MM.1S (cell line): ENCODE results near the gene NRM.

Experiments
- DNase-seq: peaks from one replicate; pipeline ENCODE4 v3.0.0-alpha.2; 2015
- H2AFZ ChIP-seq: fragments of 300-600 bp; sonication (generic); 2 replicates; pipeline ENCODE4 v1.6.0; 2016; ENCODE audit warnings: antibody characterized with exemption, low read length
- H3F3A ChIP-seq: fragments of 300-600 bp; sonication (generic); 2 replicates; pipeline ENCODE4 v1.6.1; 2016; ENCODE audit warnings: mild to moderate bottlenecking, antibody characterized with exemption, low read length, moderate library complexity, mixed read lengths; ENCODE audit not compliant: insufficient read depth
- H3K27ac ChIP-seq: fragments of 300-600 bp; sonication (generic); 2 replicates; pipeline ENCODE4 v1.5.1; 2016; ENCODE audit warnings: mild to moderate bottlenecking, low read length
- H3K27me3 ChIP-seq: fragments of 300-600 bp; sonication (generic); replicated peaks from 2 replicates; pipeline ENCODE4 v1.6.0; 2016; ENCODE audit warnings: low read length; ENCODE audit not compliant: insufficient read depth
- H3K36me3 ChIP-seq: fragments of 300-600 bp; sonication (generic); replicated peaks from 2 replicates; pipeline ENCODE4 v1.6.1; 2016; ENCODE audit warnings: mild to moderate bottlenecking, low read length, mixed read lengths; ENCODE audit not compliant: insufficient read depth
- H3K4me1 ChIP-seq: fragments of 300-600 bp; sonication (generic); 2 replicates; pipeline ENCODE4 v1.6.1; 2016; ENCODE audit warnings: low read length, mixed read lengths
- H3K4me2 ChIP-seq: fragments of 300-600 bp; sonication (generic); 2 replicates; pipeline ENCODE4 v1.6.0; 2016; ENCODE audit warnings: low read depth, low read length
- H3K4me3 ChIP-seq: fragments of 300-600 bp; sonication (generic); 2 replicates; pipeline ENCODE4 v1.5.1; 2016; ENCODE audit warnings: low read length, mixed read lengths
- H3K79me2 ChIP-seq: fragments of 300-600 bp; sonication (generic); 2 replicates; pipeline ENCODE4 v1.6.1; 2016; ENCODE audit warnings: mixed run types, low read length, mixed read lengths
- H3K9ac ChIP-seq: fragments of 300-600 bp; sonication (generic); 2 replicates; pipeline ENCODE4 v1.6.1; 2016; ENCODE audit warnings: low read length, mixed read lengths
- H3K9me2 ChIP-seq: fragments of 300-600 bp; sonication (generic); replicated peaks from 2 replicates; pipeline ENCODE4 v1.6.1; 2016; ENCODE audit warnings: mild to moderate bottlenecking, low read length, mixed read lengths; ENCODE audit not compliant: insufficient read depth
- H3K9me3 ChIP-seq: fragments of 300-600 bp; sonication (generic); replicated peaks from 2 replicates; pipeline ENCODE4 v1.6.1; 2016; ENCODE audit warnings: mild to moderate bottlenecking, low read length, mixed read lengths; ENCODE audit not compliant: insufficient read depth
- H4K20me1 ChIP-seq: fragments of 300-600 bp; sonication (generic); 2 replicates; pipeline ENCODE4 v1.6.1; 2016; ENCODE audit warnings: mild to moderate bottlenecking, low read length, moderate library complexity, mixed read lengths; ENCODE audit not compliant: insufficient read depth
- EZH2 ChIP-seq: fragments of 300-600 bp; sonication (generic); optimal IDR thresholded peaks from 2 replicates; pipeline ENCODE3; 2017; ENCODE audit warnings: low read depth, mild to moderate bottlenecking, antibody characterized with exemption, low read length, mixed read lengths
- EZH2phosphoT487 ChIP-seq: fragments of 300-600 bp; sonication (generic); IDR thresholded peaks from 2 replicates; pipeline ENCODE4 v1.6.1; 2018; ENCODE audit warnings: antibody characterized with exemption, low read length
- TF ChIP-seq, protein P1 (sequence below): fragments of 300-600 bp; sonication (generic); IDR thresholded peaks from 2 replicates; pipeline ENCODE4 v1.5.1; 2016; ENCODE audit warnings: antibody characterized with exemption, low read length, mixed read lengths

Gene NRM

DNA sequence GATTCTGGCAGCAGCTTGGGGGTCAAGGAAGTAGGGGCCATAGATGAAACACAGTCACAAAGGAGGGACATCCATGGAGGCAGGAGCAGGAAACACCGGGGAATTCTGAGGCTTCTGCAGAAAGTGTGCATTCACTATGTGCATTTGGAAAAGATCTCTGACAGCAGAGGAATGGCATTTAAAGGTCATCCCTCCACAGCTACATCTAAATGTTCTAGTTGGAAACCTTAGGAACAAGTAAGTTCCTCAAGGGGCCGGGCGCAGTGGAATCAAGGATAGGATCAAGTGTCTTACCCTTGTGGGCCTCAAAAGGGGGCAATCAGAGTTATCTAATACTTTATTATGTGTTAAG is 35.1 kb downstream of the NRM start:
- no peaks in the 10 kb centered on the region for H3K79me2 ChIP-seq
- H3K9me2 ChIP-seq = no peaks in the 10 kb centered on the region
- H4K20me1 ChIP-seq = no peaks in the 10 kb centered on the region
- H3K36me3 ChIP-seq = no peaks in the 10 kb centered on the region; the same call in 1 of the 2 replicates
- DNase-seq = no peak
- no peaks in the 10 kb centered on the region for H3K9me3 ChIP-seq
- no peaks in the 10 kb centered on the region for H3K4me1 ChIP-seq
- no peak overlapping the region for H3K27ac ChIP-seq
- H2AFZ ChIP-seq = no peak overlapping the region
- H3F3A ChIP-seq = peaks cover 4% of the 10 kb centered on the region
- no peak overlapping the region for H3K4me3 ChIP-seq
- H3K27me3 ChIP-seq = no peaks in the 10 kb centered on the region
- no peak overlapping the region for H3K4me2 ChIP-seq
- no peak for TF ChIP-seq EZH2phosphoT487
- TF ChIP-seq EZH2 = no peak
- TF ChIP-seq, protein P1, sequence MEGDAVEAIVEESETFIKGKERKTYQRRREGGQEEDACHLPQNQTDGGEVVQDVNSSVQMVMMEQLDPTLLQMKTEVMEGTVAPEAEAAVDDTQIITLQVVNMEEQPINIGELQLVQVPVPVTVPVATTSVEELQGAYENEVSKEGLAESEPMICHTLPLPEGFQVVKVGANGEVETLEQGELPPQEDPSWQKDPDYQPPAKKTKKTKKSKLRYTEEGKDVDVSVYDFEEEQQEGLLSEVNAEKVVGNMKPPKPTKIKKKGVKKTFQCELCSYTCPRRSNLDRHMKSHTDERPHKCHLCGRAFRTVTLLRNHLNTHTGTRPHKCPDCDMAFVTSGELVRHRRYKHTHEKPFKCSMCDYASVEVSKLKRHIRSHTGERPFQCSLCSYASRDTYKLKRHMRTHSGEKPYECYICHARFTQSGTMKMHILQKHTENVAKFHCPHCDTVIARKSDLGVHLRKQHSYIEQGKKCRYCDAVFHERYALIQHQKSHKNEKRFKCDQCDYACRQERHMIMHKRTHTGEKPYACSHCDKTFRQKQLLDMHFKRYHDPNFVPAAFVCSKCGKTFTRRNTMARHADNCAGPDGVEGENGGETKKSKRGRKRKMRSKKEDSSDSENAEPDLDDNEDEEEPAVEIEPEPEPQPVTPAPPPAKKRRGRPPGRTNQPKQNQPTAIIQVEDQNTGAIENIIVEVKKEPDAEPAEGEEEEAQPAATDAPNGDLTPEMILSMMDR = no peak
- H3K9ac ChIP-seq = no peak overlapping the region

DNA sequence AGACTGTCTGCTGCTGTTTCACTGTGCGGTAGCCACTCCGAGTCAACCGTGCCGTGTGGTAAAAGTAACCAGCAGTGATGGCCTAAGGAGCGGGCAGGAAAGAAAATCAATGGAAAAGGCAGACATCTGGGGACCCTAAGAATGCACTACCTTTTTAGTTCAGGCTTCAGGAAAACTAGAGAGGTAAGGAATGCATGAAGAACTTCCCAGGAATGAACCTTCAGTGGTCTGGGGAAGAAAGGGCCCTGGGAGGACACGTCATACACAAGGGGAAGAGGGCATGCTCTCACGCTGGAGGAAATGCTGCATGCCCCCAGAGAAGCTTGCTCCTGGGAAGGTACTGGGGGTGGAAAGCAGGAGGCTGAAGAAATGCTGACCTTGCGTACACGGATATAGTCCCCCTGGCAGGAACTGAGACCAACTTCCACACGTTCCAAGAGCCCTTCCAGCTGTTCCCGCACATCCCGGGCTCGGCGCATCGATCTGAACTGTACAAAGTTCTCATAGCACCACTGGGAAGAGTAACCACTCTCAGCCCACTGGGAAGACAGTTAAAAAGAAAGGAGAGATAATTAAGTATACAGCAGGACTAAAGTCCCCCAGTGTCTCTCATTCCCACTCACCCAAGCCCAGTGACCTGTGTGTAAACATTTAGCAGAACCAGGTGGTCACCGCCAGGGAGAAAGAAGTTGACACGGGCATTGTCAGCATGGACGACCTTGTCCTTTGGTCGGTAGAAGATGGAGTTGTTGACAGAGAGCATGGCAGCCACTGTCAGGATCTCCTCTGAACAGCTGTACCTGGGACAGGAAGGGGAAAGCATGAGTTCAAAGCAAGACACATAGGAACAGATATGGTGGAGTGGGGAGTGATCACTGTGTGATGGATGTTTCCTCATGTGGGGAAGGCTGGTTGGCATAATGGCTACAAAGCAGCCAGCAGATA is 35.7 kb downstream of the NRM start:
- Histone ChIP-seq H3K27ac (no peak overlapping the region), H3K79me2 (peaks cover under 1% of the 10 kb centered on the region; the same call in 1 of the 2 replicates), H3F3A (peaks cover 4% of the 10 kb centered on the region), H3K4me2 (no peak overlapping the region), H4K20me1 (no peaks in the 10 kb centered on the region), H3K9ac (no peak overlapping the region), H3K9me2 (no peaks in the 10 kb centered on the region), H3K27me3 (no peaks in the 10 kb centered on the region), H3K36me3 (no peaks in the 10 kb centered on the region; the same call in 1 of the 2 replicates), H2AFZ (no peak overlapping the region), H3K4me3 (no peak overlapping the region), H3K9me3 (no peaks in the 10 kb centered on the region), H3K4me1 (no peaks in the 10 kb centered on the region)
- TF ChIP-seq, protein P1 = no peak
- TF ChIP-seq EZH2phosphoT487 = no peak
- no peak for TF ChIP-seq EZH2
- DNase-seq = no peak

DNA sequence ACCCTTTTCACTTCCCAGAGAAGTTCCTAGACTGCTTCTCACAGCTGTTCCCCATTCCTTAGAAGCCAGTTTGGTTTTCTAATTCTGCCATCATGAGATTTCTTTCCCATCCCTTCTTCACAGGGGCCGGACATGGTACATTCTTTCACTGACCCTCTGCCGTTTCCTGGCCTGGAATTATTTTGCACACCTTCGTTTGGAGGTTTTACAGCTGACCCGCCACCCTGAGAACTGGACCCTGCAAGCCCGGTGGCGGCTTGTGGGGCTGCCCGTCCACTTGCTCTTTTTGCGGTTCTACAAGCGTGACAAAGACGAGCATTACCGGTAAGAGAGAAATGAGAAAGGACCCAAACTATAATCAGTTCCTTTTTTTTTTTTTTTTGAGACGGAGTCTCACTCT is 39.6 kb downstream of the NRM start:
- H3K27ac ChIP-seq = no peak overlapping the region
- H3K4me1 ChIP-seq = peaks cover 5% of the 10 kb centered on the region; the same call in 1 of the 2 replicates
- peaks cover 34% of the 10 kb centered on the region for H3K79me2 ChIP-seq
- peaks cover 8% of the 10 kb centered on the region for H3F3A ChIP-seq
- TF ChIP-seq EZH2phosphoT487 = no peak
- TF ChIP-seq EZH2 = no peak
- TF ChIP-seq, protein P1 = no peak
- peaks cover 4% of the 10 kb centered on the region; the same call in 1 of the 2 replicates for H3K36me3 ChIP-seq
- no peaks in the 10 kb centered on the region for H3K9me3 ChIP-seq
- no peak overlapping the region for H3K9ac ChIP-seq
- no peak overlapping the region for H2AFZ ChIP-seq
- no peak for DNase-seq
- no peaks in the 10 kb centered on the region for H4K20me1 ChIP-seq
- H3K4me2 ChIP-seq = no peak overlapping the region
- H3K27me3 ChIP-seq = no peaks in the 10 kb centered on the region
- H3K4me3 ChIP-seq = no peak overlapping the region
- no peaks in the 10 kb centered on the region for H3K9me2 ChIP-seq
